Amygdala (tissue), 56 donors: ENCODE results near the gene LZTS3.

Experiments
- DNase-seq, 56 donors: peaks; one replicate each; lab custom pipeline; 2025; lab: John Stamatoyannopoulos, UW

Gene LZTS3

DNA sequence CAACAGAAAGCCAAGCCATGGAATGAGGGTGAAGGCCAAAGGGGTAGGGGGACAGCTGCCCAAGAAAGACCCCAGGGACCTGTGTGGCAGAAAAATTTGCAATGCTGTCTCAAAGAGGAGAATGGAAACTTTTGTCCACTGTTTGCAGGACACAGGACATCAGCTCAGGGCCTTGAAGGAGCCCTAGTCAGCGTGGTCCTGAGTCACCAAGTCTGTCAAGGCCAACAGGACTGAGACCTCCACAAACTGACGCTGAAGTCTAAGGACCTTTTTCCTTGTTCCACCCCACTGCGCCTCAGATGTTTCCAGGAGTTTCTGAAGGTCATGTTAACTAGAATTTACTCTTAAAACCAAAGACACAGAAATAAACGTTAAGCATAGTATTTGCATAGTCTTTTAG, 57.0 kb downstream of the LZTS3 start:
- no peak for DNase-seq

- DNase-seq, result peak in 17 of 56 donors; percentile 8 to 39 (median 19)
Measured at GRCh38 chr20:3115190-3116107, 57.9 kb downstream of the LZTS3 start.
